Loucy (cell line): ENCODE results near the gene NPTX2.

ENCODE experiments used
- EZH2phosphoT487 ChIP-seq: fragments of 200-600 bp; IDR thresholded peaks from 2 replicates; pipeline ENCODE4 v1.6.1; 2018; ENCODE audit warnings: antibody characterized with exemption, mild to moderate bottlenecking, moderate library complexity, borderline replicate concordance
- TF ChIP-seq, protein P1 (sequence below): fragments of 200-600 bp; sonication (generic); conservative IDR thresholded peaks from 2 replicates; pipeline ENCODE4 v1.5.1; 2014; ENCODE audit warnings: mild to moderate bottlenecking, antibody characterized with exemption, low read length

DNA sequence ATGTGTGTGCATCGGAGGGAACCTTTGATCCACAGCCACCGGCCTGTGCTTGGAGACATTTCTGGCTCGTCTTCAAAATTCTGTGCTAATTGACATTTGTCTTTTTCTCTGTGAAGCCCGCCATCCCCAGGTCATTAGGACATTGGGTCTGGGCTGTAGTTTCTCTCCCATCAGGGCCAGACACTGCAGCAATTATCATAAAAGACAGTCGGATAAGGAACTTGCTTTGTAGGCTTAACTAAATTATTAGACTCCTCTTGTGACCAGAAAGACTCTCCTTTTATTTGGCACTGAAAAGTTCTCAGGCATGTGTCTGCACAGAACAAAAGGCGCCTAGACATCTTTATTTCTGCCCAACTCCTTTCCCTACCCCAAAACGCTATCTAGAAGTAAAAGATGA, 49.1 kb upstream of the NPTX2 start:
- TF ChIP-seq, protein P1, sequence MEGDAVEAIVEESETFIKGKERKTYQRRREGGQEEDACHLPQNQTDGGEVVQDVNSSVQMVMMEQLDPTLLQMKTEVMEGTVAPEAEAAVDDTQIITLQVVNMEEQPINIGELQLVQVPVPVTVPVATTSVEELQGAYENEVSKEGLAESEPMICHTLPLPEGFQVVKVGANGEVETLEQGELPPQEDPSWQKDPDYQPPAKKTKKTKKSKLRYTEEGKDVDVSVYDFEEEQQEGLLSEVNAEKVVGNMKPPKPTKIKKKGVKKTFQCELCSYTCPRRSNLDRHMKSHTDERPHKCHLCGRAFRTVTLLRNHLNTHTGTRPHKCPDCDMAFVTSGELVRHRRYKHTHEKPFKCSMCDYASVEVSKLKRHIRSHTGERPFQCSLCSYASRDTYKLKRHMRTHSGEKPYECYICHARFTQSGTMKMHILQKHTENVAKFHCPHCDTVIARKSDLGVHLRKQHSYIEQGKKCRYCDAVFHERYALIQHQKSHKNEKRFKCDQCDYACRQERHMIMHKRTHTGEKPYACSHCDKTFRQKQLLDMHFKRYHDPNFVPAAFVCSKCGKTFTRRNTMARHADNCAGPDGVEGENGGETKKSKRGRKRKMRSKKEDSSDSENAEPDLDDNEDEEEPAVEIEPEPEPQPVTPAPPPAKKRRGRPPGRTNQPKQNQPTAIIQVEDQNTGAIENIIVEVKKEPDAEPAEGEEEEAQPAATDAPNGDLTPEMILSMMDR: no peak
- no peak for TF ChIP-seq EZH2phosphoT487
